Adipose tissue (tissue), 3 donors: ENCODE measurements around the gene MSRB1. TPM values are rescaled to one million over a fixed set of nuclear protein-coding genes. Genes with fewer than 3 reads are reported as not detected.

Experiments
- H3K27ac ChIP-seq: one replicate; pipeline ENCODE4 v1.5.1; 2013; ENCODE audit warnings: low read depth, low read length
- WGBS, 3 donors: extraction: QIAGEN DNeasy Blood & Tissue Kit; methylation state at CpG; one replicate each; pipeline ENCODE4 v1.1.7; 2013; 5-methylcytosine and 5-hydroxymethylcytosine counted together
- polyA plus RNA-seq, 3 donors: library from polyadenylated mRNA; stranded (reverse); fragments of 200-250 nt; gene quantifications; one replicate each; pipeline ENCODE4 v1.2.3, GENCODE V29; 2013
- donor health status: healthy with polysubstance abuse.
- donor health status: Bipolar disorder and iron deficiency.
- donor health status: healthy.

Gene MSRB1
- polyA plus RNA-seq, 3 donors: 74.0 to 108 (median 85.5) TPM

DNA sequence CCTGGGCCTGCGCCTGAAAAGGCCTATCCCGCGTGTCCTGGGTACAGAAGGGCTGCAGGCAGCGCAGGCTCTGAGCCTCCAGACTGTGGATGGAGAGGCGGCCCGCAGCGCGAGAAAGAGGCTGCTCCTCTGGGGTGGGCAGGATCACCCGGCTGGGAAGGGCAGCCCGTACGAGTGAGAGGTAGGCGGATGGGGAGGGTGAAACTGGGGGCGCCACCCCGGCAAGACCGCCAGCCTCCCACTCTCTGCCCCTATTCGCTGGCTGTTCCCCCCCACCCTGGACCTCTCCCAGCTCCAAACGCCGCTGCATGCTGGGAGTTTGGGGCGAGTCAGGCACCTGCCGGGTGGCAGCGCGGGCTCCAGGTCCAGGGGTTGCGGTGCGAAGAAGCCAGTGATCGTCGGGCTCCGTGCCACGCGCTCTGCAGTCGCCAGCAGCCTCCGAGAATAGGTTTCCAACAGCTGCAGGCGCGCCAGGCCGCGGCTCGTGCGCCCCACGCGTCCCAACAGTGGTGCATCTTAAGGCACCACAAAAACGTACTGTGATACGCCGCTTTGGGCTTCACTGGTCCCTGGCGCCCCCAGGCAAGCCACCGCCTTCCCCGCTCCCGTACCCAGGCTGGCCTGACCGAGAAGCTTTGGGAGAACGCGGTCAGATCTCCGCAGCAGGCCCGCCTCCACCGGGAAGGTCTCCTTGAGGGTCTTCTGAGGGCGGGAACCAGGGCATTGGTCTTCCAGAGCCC lies 37.2 kb upstream of the MSRB1 start:
- H3K27ac ChIP-seq: no peak overlapping the region
- 5 to 22% (median 6%) methylated on average over 51 to 53 of the region's 53 CpGs for WGBS, 3 donors

DNA sequence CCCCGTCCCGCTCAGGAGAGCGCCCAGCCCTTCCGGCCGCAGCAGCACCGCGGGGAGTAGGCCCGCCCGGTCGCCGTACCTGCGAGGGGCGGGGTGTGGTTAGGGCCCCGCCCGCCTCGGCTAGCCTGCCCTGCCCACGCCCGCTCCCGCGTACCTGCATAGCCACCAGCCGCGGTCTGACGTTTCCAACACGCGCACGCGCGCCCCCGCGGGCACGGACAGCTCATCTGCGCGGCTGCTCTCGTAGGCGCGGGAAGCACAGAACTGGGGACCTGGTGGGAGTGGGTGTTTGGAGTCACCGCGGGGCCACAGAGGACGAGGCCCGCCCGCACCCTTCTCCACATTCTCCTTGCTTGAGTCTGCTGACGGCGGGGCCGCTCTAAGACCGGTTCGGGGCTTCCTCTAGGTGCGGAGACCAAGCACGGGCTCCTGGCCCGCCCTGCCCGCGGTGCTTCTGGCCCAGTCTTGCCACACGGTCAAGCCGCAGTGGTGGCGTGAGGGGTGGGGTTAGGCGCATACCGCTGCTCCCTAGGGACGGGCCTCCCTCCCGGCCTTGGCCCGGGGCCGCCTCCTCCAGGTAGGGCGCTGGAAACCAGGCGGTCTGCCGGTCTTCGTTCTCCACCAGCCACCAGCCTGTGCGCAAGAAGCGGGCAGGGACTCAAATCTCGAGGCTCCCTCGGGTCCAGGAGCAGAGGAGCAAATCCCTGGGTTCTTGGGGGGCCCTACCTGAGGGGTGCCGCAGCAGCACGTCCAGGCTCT lies 36.5 kb upstream of the MSRB1 start:
- no peak overlapping the region for H3K27ac ChIP-seq
- 27 to 31% (median 27%) methylated on average over 66 to 70 of the region's 70 CpGs for WGBS, 3 donors

DNA sequence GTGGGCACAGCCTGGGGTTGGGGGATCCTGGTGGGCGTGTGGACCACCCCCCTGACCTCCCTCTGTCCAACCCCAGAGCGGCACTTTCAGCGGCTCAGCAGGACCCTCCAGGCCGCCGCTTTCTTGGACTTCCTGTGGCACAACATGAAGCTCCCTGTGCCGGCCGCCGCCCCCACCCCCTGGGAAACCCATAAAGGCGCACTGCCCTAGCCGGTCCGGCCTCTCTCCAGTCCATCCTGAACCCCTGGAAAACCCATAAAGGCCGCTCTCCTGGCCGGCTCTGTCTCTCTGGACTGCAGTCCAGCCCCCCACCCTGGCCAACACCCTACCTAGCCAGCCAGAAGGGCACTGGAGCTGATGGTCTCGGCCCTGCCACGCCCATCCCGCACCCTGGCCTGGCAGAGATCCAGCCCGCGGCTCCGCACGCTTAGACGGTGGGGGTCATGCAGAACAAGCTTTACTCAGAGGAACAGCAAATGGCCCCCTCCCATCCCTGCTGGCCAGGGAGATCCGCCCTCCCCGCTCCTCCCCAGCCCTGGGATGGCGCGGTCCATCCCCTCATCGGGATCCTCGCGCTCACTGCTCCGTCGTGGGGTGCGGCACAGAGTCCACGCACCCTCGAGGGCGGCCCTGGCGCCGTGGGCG lies 35.6 kb upstream of the MSRB1 start:
- WGBS, 3 donors: 74 to 83% (median 79%) methylated on average over 32 to 37 of the region's 37 CpGs
- no peak overlapping the region for H3K27ac ChIP-seq

DNA sequence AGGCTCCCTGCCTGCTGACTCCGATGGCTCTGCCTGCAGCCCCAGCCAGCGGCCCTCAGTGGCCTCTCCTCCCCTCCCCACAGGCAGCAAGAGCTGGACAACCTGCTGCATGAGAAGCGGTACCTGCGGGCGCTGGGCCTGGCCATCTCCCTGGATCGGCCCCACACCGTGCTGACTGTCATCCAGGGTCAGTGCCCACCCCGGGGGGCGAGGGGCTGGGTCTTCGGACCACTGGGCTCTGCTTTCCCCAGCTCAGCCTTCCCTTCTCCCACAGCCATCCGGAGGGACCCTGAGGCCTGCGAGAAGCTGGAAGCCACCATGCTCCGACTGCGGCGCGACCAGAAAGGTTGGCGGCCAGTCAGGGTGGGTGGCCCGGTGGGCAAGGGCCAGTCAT lies 34.9 kb upstream of the MSRB1 start:
- WGBS, 3 donors: 96 to 98% (median 96%) methylated on average over 14 to 18 of the region's 18 CpGs
- no peak overlapping the region for H3K27ac ChIP-seq

DNA sequence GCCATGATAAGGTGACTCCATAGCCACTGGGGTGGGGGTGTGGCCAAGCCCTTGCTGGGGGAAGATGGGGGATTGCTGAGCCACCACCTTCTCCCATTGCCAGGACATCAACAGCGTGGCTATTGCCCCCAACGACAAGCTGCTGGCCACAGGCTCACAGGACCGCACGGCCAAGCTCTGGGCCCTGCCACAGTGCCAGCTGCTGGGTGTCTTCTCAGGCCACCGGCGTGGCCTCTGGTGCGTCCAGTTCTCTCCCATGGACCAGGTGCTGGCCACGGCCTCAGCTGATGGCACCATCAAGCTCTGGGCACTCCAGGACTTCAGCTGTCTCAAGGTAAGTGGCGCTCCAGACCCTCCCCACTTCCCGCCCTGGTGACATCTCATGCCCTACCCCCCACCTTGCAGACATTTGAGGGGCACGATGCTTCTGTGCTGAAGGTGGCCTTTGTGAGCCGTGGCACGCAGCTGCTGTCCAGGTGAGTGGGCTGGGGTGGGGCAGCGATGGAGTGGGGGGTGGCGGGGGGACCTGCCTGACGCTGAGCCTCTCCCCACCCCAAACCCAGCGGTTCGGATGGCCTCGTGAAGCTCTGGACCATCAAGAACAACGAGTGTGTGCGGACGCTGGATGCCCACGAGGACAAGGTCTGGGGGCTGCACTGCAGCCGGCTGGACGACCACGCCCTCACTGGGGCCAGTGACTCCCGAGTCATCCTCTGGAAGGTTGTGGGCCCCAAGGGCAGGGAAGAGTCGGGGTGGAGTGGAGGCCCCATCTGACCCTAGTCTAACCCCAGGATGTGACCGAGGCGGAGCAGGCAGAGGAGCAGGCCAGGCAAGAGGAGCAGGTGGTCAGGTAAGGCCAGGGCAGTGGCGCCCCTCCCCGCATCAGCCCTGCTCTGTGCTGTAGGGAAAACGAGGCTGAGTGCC lies 34.2 kb upstream of the MSRB1 start:
- 92 to 94% (median 93%) methylated on average over 33 of the region's 33 CpGs for WGBS, 3 donors
- no peak overlapping the region for H3K27ac ChIP-seq

DNA sequence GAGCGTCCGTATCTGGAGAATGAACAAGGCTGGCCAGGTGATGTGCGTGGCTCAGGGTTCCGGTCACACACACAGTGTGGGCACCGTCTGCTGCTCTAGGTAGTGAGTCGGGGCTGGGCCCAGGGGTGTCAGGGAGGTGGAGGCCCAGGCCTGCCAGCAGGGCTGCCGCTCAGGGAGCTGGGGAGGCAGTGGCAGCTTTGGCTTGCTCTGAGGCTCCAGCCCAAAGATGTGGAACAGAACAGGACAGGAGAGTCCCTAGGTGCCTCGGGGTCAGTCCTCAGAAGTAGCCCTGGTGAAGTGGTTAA lies 33.2 kb upstream of the MSRB1 start:
- no peak overlapping the region for H3K27ac ChIP-seq
- 94 to 97% (median 95%) methylated on average over 8 of the region's 8 CpGs for WGBS, 3 donors

DNA sequence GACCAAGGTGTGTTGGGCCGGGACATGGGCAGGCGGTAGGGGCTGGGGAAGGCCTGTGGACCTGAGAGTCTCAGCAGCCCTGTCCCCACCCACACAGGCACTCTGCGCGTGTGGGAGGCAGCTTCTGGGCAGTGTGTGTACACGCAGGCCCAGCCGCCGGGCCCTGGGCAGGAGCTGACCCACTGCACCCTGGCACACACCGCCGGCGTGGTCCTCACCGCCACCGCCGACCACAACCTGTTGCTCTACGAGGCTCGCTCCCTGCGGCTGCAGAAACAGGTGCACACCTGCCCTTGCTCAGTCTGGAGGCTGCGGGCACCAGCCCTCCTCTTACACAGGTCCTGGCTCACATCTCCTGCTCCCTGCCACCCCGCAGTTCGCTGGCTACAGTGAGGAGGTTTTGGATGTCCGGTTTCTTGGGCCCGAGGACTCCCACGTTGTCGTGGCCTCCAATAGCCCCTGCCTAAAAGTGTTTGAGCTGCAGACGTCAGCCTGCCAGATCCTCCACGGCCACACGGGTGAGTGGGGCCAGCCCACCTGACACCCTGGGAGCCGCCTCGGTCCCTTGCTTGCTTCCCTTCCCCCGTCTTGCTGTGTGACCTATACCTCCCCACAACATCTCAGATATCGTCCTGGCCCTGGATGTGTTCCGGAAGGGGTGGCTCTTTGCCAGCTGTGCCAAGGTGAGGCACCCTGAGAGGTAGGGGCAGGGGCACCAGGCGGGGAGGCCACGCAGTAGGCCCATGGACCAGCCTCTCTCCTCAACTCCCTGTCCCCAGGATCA lies 32.6 kb upstream of the MSRB1 start:
- WGBS, 3 donors: 93 to 96% (median 94%) methylated on average over 32 to 33 of the region's 33 CpGs
- no peak overlapping the region for H3K27ac ChIP-seq

DNA sequence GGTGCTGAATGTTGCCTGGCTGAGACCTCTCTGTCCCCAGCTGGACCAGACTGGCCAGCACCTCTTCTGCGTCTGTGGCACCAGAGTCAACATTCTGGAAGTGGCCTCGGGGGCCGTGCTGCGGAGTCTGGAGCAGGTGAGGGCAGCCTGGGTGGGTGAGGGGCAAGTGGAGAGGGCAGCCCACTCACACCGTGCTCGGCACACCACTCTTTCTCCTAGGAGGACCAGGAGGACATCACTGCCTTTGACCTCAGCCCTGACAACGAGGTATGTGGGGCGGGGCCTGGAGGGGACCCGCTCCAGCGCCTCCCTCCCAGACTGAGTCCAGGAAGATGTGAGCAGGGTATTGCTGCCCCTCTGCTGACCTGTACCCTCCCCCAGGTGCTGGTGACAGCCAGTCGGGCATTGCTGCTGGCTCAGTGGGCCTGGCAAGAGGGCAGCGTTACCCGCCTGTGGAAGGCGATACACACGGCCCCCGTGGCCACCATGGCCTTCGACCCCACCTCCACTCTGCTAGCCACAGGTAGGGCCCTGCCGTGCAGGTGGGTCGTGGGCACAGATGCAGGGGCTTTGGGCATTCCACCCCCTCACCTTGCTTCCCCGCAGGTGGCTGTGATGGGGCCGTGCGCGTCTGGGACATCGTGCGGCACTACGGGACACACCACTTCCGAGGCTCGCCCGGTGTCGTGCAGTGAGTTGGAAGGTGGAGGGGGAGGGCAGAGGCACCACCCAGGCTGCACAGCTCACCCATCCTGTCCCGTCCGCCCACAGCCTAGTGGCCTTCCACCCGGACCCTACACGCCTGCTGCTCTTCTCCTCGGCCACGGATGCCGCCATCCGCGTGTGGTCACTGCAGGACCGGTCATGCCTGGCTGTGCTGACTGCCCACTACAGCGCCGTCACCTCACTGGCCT lies 31.4 kb upstream of the MSRB1 start:
- 94 to 96% (median 94%) methylated on average over 40 to 42 of the region's 42 CpGs for WGBS, 3 donors
- H3K27ac ChIP-seq: no peak overlapping the region

DNA sequence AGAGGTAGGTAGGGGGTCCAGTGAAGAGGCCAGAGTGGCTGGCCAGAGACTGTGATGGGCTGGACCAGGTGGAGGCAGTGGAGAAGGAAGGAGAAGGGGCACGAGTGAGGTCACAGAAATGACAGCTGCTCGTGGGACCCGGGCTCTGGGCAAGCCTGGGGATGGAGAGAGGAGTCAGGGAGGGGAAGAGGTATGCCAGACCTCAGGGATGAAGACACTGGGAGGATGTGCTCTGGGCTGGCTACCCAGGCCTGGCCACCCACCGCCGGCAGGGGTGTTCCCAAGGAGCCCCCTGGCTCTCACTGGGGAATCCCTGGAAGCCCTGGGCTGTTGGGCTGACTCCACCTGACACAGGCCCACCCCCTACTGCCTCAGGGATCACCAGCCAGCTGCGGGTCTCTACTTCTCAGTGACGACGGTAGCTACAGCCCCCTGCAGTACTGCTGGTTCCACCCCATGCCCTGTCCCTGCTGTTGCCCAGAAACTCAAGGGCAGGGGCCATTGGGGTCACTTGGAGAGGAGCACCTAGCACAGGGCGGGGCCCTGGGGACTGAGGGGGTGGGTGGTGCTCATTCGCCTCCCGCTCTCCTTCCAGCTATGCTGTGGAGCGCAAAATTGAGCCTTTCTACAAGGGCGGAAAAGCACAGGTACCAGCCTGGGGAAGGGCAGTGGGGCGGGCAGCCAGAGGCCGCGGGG lies 30.6 kb upstream of the MSRB1 start:
- 91 to 93% (median 93%) methylated on average over 16 of the region's 16 CpGs for WGBS, 3 donors
- H3K27ac ChIP-seq: no peak overlapping the region

DNA sequence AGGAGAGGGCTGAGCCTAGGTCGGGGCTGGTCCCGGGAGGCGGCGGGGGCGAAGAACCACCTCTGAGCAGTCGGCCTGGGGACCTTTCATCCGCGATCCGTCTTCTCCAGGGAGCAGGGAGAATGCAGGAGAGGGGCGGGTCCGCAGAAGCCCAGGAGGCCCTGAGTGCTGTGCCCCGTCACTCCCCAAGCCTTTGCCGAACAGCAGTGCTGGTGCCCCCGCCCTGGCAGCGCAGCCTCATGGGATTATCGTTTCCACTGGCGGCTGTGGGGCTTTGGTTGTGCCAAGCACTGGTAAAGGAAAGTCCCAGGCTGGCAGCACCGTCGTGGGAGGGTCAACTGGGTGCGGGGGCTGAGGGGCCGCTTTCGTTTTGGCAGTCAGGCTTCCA lies 29.5 kb upstream of the MSRB1 start:
- 1 to 3% (median 2%) methylated on average over 19 to 22 of the region's 22 CpGs for WGBS, 3 donors
- H3K27ac ChIP-seq: no peak overlapping the region

DNA sequence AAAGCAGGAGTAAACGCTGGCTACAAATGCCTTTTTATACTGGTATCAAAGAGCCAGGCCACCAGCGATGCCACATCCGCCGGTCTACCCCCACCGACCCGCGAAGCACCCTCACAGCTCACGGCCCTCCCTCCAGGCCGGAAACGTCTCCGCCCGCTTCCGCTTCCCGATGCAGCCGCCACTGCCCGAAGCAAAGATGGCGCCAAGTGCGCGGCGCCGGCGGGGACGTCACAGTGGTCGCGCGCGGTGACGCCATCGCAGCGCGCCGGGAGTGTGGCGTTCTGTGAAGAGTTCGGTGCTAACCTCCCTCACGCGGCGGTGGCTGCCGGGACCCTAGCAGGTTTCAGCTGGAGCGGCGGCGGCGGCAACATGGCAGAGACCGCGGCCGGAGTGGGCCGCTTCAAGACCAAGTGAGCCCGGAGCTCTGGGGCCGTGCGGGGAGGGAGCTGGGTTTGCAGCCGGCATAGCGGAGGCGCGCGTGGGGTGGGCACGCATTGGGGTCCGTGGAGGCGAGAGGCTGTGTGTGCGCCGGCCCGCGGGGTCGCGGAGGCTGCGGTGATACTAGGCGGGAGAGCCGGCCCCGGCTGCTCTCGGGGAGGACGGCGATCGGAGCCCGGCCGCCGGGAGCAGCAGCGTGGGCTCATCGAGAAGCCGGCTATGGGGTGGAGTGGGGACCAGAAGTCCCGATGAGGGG lies 28.9 kb upstream of the MSRB1 start, which contains the start of gene TBL3:
Gene TBL3 (plus strand): TSS at position 258 of the 694 bp plus-strand sequence. CDS start 112 bp downstream, at position 370.
- peak within 1 kb of the TSS; percentile 11 for H3K27ac ChIP-seq
- 0 to 1% (median 0%) methylated on average over 72 to 78 of the region's 78 CpGs for WGBS, 3 donors

DNA sequence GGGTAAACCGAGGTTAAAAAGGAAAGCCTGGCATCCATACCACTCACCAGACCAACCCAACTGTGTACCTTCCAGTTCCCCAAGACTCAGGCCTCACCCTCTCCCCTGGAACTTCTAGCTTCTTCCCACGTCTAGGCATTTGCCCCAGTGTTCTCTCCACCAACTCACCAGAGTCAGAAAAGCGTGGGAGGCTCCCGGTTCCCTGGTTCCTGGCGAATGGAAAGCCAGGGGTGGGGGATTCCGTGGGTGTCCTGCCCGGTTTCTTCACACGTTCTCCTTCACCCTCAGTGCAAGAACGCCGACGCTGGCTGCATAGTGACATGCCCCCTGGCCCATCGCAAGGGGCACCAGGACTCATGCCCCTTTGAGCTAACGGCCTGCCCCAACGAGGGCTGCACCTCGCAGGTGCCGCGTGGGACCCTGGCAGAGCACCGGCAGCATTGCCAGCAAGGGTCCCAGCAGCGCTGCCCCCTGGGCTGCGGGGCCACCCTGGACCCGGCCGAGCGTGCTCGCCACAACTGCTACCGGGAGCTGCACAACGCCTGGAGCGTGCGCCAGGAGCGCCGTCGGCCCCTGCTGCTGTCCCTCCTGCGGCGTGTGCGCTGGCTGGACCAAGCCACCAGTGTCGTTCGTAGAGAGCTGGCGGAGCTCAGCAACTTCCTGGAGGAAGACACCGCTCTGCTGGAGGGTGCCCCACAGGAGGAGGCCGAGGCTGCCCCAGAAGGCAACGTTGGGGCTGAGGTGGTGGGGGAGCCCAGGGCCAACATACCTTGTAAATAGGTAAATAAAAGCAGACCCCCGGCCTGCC lies 25.4 kb upstream of the MSRB1 start:
- no peak overlapping the region for H3K27ac ChIP-seq
- 87 to 89% (median 89%) methylated on average over 40 to 41 of the region's 41 CpGs for WGBS, 3 donors

DNA sequence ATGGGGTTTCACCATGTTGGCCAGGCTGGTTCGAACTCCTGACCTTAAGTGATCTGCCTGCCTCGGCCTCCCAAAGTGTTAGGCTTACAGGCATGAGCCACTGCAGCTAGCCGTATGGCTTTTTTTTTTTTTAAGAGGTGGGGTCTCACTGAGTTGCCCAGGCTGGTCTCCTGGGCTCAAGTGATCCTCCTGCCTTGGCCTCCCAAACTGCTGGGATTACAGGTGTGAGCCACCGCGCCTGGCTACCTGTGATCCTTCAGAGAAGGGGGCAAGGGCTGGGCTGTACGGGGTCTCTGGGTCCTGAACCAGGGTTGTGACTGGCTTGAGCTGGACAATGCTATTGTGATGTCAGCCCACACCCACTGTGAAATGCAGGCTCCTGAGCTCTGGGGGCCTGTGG lies 23.5 kb upstream of the MSRB1 start, which contains the start of gene RNF151:
Gene RNF151 (plus strand): TSS at position 397 of the 400 bp plus-strand sequence. CDS start 26 bp downstream, outside the sequence.
- H3K27ac ChIP-seq: no peak within 1 kb of the TSS
- WGBS, 3 donors: 98% methylated on average over 6 of the region's 6 CpGs

DNA sequence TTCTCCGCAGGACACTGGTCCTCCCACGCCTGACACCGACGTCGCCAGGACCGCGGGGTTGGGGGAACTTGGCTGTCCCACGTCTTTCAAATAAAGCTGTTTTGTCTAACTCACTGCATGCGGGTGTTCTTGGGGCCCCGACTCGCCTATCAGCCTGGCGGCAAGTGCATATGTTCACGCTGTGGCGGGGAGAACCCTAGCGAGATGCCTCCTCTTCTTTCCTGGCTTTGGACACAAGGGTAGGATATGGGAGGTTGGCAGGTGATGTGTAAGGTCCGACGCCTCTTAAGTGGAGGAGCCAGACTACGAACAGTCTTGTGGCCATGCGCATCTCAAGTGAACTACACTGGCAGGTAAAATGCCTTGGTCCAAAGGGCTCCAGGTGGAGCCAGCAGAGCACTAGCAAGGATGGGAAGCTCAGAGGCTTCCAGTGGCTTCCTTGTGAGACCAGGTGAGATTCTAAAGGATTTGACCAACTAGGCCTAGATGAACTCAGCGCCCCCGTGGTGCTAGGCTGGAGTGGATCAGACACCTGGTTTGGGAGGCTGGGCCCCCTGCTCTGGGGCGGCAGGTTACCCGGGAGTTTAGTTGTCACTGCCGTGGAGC lies 22.5 kb upstream of the MSRB1 start:
- H3K27ac ChIP-seq: peak overlapping the region; percentile 30
- WGBS, 3 donors: 15 to 24% (median 22%) methylated on average over 24 of the region's 24 CpGs
